Epithelial cell of proximal tubule (primary cell): ENCODE results near the gene FAAP100. TPM values are rescaled to one million over a fixed set of nuclear protein-coding genes. Genes with fewer than 3 reads are reported as not detected.
"Not testable (repeated sequence)": the region's sequence is repeated elsewhere in the genome, so short reads cannot be mapped to it uniquely, and the experiment has no call there.

Source experiments
- DNase-seq: peaks from one replicate; pipeline ENCODE4 v3.0.0-alpha.2; 2011; ENCODE audit warnings: low read depth
- H3K4me3 ChIP-seq: 2 replicates; pipeline ENCODE4 v1.5.1; 2011; ENCODE audit warnings: low read depth, mild to moderate bottlenecking, low read length
- total RNA-seq: library from RNA; depleted of rRNA; stranded (reverse); fragments of >200 nt; gene quantifications from 2 replicates; pipeline ENCODE4 v1.2.3, GENCODE V29; 2015
- TF ChIP-seq, protein P1 (sequence below): conservative IDR thresholded peaks from 2 replicates; pipeline ENCODE4 v1.5.1; 2012; ENCODE audit warnings: low read depth, mild to moderate bottlenecking, low read length

FAAP100 gene
- total RNA-seq, 1 donor from 2014 or later: 33.8 TPM

DNA sequence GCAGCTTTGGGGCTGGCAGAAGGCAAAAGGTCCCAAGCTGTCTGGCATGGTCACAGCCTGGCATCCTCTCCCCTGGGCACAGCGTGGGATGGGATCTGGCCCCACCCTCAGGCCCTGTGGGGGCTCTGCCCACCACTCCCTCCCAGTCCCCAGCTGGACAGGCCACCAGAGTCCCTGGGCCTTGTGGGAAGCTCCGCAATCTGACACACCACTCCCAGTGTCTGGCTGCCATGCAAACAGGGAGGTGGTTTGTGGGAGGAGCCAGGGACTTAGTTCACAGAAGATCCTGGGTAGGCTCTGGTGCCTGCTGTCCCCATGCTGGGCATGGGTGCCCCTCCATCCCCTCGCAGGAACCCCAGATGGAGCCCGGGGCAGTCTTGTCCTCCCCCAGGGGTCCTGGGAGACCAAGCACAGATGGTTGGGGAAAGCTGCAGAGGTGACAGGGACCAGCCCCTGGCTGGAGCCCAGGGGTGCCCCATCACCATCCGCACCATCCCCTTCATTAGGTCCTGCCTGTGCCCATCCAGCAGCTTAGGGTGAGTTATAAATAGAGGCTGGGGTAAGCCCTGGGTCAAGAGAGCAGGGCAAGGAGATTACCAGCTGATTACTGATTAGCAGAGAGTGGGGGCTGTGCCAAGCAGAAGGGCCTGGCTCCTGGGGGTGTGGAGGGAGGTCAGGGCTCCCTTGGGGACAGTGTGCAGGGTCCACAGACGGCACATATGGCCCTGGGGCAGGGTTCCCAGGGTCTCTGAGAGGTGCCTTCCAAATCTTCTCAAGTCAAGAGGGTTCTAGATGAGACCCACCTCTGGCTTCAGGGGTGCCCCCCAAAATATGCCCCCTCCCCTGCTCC is 17.8 kb downstream of the FAAP100 start:
- H3K4me3 ChIP-seq: no peak overlapping the region
- TF ChIP-seq, protein P1, sequence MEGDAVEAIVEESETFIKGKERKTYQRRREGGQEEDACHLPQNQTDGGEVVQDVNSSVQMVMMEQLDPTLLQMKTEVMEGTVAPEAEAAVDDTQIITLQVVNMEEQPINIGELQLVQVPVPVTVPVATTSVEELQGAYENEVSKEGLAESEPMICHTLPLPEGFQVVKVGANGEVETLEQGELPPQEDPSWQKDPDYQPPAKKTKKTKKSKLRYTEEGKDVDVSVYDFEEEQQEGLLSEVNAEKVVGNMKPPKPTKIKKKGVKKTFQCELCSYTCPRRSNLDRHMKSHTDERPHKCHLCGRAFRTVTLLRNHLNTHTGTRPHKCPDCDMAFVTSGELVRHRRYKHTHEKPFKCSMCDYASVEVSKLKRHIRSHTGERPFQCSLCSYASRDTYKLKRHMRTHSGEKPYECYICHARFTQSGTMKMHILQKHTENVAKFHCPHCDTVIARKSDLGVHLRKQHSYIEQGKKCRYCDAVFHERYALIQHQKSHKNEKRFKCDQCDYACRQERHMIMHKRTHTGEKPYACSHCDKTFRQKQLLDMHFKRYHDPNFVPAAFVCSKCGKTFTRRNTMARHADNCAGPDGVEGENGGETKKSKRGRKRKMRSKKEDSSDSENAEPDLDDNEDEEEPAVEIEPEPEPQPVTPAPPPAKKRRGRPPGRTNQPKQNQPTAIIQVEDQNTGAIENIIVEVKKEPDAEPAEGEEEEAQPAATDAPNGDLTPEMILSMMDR: no peak

DNA sequence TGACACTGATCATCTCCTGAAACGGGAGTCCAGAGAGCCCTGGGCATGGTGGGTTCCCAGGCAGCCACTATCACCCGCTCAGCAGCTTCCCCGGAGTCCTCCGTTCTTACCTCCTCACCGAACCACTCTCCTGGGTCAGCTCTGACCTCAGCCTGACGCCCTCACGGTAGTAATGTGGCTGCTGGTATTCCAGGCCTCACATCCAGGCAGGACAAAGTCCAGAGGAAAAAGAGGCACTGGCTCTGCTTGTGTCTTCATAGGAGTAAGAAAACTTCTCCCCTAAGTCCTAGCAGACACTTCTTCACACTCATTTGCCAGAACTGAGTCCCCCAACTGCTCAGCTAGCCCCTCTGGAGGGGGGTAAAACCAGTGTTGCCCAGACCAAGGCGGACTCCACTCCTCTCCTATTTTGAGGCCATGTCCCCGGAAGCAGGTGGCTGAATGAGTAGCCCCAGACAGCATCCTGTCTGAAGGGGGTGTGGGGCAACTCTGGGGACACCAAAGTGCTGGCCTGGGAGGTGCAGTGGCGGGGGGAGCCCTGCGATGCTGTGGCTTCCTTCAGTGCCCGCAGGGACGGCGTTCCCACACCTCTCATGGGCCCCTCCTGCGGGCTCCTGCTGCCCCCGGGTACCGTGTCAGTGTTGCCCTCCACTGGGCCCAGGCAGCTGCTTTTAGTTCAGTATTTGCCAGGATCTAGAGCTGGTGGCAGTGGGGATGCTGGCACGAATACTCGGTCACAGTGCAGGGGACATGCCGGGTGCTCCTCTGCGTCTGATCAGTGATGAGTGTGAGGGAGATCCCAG is 18.6 kb downstream of the FAAP100 start:
- no peak for DNase-seq
- no peak overlapping the region for H3K4me3 ChIP-seq
- TF ChIP-seq, protein P1: no peak

More for the DNA sequence above, 17.8 kb downstream of the FAAP100 start:
- no peak for DNase-seq

DNA sequence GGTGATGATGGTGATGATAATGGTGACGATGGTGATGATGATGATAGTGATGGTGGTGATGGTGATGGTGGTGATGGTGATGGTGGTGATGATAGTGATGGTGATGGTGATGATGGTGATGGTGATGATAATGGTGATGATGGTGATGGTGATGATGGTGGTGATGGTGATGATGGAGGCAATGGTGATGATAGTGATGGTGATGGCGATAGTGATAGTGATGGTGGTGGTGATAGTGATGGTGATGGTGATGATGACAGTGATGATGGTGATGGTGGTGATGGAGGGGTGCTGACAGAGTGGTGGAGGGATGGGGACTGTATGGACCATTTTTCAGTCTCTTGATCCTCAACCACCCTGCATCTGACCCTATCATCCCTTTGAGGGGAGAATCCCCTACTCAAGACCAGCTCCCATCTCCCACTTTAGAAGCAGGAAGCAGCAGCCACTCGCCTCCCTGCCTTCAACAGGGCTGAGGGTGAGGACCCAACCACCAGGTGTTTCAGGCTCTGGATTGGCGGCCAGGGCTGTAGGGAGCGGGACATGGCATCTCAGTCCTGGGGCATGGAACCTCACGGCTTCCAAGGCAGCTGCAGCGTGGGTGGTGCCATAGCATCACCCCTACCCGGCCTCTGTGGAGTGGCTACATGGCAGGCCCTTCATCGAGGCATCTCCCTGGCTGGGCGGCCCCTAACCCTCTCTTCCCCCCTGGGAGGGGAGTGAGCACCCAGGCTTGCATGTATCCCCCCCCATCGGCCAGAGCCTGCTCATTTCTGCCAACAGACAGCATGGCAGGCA is 19.5 kb downstream of the FAAP100 start:
- DNase-seq: no peak
- no peak overlapping the region for H3K4me3 ChIP-seq
- TF ChIP-seq, protein P1: no peak

- H3K4me3 ChIP-seq, DNase-seq: not testable (repeated sequence)
Observed at GRCh38 chr17:81531998-81532404, 20.2 kb downstream of the FAAP100 start.

DNA sequence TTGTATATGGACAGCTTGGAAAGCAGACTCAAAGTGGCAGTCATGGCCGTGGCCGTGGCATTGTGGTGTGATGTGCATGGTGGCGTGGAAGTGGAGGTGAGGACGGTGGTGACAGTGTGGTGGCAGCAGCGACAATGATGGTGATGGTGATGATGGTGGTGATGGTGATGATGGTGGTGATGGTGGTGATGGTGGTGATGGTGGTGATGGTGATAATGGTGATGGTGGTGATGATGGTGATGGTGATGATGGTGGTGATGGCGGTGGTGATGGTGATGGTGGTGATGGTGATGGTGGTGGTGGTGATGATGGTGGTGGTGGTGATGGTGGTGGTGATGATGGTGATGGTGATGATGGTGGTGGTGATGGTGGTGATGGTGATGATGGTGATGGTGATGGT is 21.1 kb downstream of the FAAP100 start:
- not testable (repeated sequence) for DNase-seq, H3K4me3 ChIP-seq

DNA sequence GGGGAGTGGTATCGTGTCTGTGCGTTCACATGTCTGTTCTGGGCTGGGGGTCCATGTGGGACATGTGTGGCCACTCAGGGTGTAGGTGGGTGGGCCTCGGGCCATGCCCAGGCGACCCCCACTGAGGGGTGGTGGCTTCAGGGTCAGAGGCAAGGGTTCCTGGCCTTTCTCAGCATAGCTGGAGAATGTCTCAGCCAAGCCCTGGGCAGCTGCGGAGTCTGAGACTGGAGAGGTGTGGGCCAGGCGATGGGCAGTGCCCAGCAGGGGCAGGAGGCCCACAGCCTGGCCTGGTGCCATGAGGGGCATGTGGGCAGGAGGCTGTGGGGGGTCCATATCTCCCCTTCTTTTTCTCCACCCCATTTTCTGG is 22.7 kb downstream of the FAAP100 start:
- DNase-seq: no peak
- H3K4me3 ChIP-seq: no peak overlapping the region
- TF ChIP-seq, protein P1: no peak

GRCh38 chr17:81528651-81529436 is 23.3 kb downstream of the FAAP100 start:
- no peak overlapping the region for H3K4me3 ChIP-seq
- TF ChIP-seq, protein P1: no peak
- no peak for DNase-seq
